ENCODE measurements around the gene PPFIA4.

PPFIA4 gene

DNA sequence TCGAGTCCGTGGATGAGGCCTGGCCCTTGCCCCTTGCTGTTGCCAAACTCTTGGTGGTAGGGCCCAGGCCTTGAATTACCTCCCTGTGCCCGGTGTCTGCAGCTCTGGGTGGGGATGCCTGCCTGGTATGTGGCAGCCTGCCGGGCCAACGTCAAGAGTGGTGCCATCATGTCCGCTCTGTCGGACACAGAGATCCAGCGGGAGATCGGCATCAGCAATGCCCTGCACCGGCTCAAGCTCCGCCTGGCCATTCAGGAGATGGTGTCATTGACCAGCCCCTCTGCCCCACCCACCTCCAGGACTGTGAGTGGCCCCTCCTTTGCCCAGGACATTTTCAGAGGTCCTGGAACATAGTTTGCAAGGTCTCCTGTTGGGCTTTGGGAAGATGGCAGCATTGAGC is 33.8 kb downstream of the PPFIA4 start:
- DNase-seq: no peak

DNA sequence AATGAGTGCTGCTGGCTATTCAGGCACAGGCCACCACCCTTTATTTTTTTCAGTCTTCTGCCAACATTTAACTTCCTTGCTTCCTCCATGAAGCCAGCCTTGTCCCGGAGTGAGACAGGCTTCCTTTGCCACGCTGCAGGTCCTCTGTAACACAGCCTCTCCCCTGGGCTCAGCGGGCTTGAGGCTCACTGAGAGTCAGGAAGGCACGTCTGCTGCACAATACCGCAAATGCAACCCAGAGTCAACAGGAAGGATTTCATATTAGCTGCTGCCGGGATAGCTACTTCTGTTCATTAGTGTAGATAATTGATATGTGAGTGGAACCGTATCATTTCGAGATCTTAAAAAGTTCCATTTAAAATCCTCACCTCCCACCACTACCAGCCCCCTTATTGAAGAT is 37.0 kb downstream of the PPFIA4 start:
- DNase-seq: no peak

DNA sequence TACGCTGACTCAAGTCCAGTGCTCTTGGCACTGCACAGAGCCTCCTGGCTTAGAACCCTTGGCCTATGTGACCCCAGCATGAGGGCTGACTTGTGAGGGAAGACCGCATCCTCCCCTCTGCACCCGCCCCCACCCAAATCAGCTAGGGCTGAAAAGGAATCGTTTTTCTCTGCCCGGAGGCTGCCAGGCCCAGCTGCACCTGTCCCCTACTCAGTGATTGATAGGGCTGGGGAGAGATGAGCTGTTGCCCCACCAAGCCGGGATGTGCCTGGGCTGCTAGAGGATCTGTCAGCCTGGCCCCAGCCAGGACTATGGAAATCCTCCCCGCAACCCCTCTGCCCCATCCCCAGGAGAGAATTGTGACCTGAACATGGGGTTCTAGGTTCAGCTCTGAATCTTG is 38.9 kb downstream of the PPFIA4 start:
- DNase-seq: no peak

DNA sequence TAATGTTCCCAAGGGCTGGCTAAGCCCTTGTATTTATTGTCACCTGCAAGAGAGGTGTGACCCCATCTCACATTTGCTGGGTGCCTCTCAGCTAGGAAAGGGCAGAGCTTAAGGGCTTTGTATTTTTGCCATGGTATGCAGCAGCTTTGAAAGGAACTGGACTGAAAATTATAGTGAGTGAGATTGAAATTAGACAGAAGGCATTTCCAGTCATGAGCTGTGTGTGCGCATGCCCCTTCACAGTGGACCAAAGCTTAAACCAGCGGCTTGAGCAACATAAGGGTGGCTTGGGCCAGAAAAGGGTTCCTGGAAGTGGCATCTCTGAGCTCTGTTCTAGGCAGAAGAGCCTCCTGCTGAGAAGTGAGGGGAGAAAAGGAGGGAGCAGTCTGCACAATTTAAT is 39.7 kb downstream of the PPFIA4 start:
- no peak for DNase-seq

DNA sequence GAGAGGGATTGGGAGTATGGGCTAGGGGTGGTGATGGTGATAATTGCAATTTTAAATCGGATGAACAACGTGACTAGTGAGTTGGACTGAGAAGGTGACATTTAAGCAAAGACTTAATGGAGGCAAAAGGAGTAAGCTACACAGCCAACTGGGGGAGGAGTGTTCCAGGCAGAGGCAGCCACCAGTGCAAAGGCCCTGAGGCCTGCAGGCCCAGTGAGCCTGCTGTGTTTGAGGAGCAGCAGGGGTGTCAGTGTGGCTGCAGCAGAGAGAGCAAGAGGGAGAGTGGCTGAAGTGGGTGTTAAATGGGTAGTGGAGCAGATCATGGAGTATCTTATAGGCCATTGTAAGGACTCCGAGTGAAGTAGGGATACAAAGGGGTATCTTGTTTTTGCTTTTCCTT is 40.7 kb downstream of the PPFIA4 start:
- no peak for DNase-seq

DNA sequence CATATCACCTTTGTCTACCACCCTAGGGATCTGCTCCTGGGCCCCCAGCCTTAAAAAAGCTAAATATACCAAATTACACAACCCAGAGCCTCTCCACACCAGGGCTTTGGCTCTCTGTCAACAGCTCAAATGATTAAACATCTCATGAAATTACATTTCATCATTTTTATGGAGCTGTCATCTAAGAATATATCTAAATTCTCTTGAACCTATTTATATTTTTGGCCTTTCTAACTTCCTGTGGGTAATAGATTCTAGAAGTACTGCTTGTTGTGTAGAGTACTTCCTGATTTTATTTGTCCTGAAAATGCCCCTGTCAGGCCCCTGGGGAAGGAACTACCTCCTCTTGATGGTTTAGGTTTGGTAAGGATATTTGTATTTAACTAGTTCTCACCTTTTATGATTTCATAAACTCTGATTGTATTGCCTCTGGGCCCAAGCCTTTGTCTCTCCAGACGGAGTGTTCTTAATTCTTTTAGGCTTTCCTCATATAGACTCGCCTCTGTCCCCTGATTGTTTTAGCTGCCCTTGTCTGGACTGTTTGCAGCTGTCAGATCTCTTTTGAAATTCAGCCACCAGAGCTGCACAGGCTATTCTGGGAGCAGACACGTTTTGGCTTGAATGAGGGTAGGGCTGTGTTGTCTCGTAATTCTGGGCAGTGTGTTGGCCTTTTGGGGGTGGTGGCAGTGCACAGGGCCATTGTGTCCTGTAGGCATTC is 42.9 kb downstream of the PPFIA4 start:
- no peak for DNase-seq

DNA sequence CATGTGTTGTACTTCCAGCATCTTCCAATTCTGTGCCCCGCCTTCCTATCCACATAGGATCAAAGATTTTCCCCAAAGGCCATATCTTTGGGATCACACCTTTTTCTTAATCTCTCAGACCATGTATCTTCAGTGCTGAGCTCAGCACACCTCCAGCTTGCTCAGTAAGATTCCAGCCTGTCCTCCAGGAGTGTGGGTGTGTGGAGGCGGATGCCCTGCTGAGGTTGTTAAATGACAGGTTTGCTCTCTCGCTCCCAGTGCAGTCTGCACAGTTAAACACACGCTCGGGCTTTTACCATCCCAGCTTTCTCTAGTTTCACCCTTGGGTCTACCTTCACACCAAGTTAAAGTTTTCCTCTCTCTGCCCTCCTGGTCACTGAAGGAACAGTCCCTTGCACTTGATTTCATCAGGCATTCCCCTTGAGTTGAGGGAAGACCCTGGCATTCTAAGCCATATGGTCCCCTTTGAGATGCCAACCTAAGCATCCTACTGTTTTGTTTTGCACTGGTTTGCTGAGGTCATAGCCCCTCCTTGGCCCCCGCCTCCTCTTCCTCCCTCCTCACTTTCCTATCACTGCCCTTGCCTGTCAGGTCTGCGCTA is 45.8 kb downstream of the PPFIA4 start:
- DNase-seq: no peak

DNA sequence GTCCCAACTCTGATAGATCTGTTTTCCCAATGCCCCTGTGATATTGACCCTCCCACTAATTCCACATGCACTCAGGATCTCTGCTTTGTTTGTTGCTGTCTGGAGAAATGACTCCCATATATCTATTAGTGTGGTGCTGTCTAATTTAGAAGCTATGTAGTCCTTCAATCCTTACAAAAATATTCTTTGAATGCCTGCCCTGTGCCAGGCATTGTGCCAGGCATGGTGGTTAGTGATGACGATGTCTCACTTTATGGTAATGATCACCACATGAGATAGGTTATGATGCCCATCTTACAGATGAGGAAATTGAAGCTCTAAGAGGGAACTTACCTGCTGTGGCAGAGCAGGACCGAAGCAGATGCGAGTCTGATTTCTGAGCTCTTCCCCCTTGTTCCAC is 46.6 kb downstream of the PPFIA4 start:
- DNase-seq: no peak

DNA sequence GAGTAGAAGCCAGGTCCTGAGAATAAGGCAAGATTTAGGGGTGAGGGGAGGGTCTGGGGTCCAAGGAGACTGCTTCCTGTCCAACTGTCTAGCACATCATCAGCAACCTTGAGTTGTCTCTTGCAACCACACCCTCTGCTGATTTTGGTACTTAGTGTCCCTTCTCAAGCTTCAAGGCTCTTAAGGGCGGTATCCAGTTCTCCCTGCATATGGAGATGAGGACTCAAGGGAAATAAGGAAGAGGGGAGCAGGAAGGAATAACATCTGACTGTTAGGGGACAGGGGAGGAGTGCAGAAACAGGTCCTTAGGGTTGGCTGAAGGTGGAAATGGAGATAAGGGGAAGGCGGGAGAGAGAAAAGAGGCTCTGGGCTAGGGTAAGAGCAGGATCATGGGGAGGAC is 47.2 kb downstream of the PPFIA4 start:
- DNase-seq: no peak

DNA sequence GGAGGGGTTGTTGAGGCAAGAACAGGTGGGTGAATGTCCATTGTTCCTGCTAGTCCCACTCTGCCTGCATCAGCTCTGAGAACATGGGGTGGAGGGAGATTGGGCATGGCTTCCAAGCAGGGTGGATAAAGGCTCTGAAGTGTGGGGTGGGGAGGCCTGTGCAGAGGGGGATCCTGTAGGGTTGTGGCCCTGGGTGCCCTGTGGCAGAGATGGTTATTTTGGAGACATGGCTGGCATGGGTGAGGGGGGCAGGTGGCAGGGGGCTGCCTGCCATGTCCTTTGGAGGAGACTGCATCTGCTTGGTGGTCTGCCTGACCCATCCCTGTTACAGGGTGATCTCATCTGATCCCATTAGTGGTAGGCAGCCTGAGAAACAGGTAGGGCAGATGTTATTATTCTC is 48.3 kb downstream of the PPFIA4 start:
- DNase-seq: no peak

DNA sequence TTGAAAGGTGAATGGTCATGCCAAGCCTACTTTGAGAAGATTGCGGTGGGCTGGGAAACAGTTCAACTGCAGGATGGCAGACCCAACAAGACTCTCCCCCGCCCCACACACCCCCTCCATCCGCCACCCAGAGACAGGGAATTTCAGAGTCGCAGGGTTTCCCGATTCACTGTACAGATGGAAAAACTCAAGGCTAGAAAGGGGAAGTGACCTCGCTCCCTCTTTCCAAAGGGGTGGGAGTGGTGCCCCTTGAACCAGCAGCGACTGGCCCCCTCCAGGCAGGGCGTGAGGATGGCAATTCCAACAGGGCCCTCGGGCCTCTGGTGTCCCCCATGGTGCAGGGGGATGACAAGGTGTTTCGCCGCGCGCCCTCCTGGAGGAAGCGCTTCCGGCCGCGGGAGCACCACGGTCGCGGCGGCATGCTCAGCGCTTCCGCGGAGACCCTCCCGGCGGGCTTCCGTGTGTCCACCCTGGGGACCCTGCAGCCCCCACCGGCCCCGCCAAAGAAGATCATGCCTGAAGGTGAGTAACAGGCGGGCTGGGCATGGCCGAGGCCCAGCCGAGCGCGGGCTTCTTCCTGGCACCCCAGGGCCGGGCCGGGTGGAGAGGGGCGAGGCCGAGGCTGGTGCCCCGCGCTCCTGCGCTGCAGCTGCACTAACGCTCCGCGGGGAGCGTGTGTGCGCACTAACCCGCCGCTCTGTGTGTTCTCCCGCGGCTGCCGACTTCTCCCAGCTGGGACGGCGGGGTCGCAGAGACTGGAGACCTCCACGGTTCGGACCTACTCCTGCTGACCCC is 49.1 kb downstream of the PPFIA4 start:
- DNase-seq: no peak

DNA sequence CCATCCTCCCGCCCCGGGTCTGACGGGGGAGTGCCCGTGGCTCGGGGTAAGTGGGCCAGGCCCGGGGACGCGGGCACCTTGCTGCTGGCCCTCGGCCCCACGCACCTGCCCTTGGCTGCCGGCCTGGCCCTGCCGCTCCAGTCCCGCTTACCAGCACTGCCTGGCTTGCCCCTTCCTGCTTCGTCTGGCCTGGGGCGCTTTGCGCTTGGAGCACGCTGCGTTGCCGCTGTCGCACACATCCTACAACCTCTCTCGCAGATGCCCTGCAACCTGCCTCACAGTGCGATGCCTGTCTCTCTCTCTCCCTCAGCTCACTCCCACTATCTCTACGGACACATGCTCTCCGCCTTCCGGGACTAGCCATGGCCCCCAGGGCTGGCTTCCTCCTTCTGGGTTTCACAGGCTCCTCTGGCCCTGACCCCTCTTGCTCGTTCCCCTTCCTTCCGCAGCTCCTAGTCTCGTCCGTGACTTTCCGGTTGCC is 49.8 kb downstream of the PPFIA4 start:
- DNase-seq: no peak

DNA sequence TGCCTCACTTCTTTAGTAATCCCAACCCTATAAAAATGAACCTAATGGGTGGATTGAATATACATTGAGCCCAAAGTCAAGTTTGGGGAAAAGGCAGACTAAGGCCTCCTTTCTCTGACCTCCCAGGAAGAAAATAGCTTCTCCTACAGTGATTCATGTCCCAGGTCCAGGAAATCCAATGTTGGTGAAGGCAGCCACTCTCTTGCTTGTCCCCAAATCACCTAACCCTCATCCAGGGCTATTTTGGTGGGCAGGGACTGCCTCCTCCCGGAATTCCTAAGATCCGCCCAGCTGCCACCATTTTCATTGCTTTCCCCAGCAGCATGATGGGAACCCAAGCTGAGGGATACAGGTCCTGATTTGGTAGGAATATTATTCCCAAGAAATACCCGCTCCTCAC is 51.1 kb downstream of the PPFIA4 start:
- no peak for DNase-seq

DNA sequence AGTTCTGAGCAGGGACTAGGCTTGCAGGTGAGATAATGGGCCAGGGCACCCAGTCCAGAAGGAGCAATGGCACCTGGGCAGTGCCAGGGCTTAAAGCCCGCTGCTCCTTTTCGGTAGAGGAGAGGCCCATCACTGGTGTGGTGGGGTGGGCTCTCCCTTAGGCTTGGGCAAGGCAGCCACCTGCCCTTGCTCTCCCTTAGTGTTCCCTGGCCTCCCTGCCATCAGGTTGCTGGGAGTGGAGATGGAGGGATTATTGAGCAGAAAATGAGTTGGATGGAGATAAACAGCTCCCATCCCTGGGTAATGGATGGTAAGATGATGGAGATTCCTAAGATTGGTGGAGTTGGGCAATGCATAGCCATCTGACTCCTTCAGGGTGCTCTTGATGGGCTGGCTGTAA is 51.7 kb downstream of the PPFIA4 start:
- DNase-seq: no peak

DNA sequence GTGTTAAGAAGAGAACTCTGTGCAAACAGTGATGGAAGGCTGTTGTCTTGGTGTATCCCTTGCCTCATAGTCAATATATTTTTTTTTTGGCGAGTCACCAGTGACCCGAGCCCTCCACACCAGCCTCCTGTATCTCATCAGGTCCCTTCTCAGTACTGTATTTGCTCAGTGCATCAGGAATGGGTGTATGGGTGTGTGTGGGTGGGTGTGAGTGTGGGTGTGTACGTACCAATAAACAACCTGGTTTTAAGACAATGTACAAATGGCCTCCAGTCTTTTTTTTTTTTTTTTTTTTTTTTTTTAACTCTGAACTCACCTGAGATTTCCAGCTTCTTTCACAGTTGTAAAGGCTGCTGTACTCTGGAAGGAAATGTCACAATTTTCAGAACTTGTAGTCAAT is 52.2 kb downstream of the PPFIA4 start:
- DNase-seq: no peak

DNA sequence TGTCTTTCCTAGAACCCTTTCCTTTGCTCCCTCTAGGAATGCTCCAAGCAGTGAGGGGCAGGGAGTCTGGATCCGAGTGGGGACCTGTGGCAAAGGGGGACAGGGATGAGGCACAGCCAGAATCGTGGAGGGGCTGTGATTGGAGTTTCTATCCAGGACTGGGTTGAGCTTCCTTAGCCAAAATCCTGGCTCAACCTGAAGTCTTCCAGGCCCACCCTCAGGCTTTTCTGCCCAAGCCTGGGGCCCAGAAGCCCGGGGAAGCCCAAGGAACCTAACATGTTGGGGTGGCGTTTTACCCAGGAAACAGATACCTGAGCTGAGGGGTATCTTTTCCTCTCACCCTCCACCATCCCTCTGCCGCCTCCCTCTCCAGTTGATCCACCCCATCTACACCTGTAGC is 54.2 kb downstream of the PPFIA4 start:
- DNase-seq: no peak

DNA sequence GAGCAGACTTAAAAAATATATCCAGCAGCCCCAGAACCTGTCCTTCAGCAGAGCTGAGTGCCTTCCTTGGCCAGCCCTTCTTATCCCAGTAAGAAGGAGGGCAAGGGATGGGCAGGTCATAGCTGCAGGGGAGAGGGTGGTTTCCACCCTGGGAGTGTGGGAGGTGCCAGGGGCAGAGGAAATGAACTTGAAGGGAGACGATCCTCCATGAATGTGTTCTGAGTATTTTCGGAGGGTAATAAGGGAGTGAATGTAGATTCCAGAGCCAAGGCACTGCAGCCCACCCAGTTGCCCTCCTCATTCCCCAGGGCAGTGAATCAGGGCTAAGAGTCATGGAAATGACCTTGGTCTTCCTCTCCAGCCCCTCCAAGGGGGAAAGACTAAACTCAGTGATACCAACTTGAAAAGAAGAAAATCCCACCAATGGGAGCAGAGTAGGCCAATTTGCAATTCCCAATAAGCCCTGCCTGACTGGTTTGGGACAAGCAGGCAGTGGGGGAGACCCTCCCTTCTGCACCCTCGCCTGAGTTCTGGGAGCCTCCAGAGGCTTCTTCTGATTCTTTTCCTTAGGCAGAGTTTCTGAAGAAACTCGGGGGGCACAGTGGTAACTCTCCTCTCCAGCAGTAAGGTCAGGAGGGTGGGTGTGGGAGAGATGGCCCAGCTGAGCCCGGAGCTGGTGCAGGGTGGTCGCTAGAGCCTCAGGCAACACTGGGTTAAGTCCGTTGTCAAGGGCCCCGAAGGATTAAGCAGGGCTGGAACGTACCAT is 55.4 kb downstream of the PPFIA4 start:
- no peak for DNase-seq

DNA sequence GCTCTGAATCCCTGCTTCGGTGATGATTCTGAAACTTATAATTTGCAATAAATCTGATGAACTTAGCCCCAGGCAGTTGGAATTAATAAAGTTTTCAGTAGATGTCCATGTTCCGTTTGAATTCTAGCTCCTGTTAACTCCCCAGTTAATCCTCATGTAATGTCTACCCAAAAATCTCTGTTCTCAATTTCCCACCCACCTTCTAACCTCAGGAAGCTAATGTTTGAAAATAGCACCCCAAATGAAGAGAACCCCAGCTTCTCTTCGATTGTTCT is 55.9 kb downstream of the PPFIA4 start:
- DNase-seq: no peak

DNA sequence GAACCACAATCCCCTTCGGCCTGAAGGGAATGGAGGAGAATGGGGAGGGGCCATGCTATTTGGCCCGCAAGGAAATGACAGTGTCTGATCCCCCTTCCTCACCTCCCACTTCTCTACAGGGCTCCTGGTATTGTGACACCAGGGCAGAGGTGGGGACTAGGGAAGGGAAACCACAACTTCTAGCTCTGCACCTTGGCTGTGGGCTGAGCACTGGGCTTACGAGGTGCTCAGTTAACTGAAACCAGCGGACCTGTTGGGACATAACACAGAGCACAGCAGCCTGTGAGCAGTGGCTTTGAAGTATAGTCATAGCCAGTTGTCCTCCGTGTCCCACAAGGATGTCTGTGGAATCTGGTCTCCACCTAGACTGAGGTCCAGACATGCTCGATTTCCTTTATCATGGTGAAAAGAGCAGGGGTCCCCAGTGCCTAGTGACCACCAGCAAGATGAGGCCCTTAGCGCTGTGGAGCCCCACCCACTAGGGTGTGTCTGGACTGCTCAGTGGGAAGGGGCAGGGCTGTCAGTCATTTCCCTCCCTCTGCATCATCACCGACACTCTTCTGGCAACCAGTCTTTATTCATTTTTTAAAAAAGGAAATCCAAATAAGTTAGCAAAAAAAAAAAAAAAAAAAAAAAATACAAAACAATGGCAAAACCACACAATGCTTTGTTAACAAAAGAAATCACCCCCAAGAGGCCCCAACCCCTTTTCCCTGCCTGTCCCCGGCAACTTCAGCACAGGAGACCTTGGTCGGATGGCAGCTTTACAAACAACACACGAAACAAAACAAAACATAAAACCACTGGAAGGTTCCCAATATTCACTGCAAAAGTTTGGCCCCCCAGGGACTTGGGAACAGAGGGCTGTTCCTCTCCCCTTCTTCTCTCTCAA is 56.5 kb downstream of the PPFIA4 start:
- no peak for DNase-seq

DNA sequence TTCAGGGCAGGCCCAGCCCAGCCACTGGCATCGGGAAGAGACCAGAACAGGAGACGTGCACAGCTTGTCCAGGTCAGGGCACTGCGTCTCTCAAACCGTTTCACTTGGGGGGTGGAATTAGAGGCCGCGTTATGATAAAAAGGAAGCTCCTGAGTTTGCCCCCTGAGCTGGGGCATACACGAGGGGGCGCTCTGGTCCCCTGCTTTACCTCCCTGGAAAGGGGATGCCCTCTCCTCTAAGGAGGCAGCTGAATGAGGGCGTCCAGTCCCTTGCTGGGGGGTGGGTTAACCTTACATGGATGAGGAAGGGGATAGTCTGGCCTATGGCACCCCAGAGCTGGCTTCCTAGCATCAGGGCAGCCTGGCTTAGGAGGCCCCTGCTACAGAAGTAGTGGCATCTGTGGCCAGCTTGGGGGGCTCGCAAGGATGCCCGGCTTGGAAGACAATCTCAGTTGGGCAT is 57.2 kb downstream of the PPFIA4 start:
- no peak for DNase-seq

DNA sequence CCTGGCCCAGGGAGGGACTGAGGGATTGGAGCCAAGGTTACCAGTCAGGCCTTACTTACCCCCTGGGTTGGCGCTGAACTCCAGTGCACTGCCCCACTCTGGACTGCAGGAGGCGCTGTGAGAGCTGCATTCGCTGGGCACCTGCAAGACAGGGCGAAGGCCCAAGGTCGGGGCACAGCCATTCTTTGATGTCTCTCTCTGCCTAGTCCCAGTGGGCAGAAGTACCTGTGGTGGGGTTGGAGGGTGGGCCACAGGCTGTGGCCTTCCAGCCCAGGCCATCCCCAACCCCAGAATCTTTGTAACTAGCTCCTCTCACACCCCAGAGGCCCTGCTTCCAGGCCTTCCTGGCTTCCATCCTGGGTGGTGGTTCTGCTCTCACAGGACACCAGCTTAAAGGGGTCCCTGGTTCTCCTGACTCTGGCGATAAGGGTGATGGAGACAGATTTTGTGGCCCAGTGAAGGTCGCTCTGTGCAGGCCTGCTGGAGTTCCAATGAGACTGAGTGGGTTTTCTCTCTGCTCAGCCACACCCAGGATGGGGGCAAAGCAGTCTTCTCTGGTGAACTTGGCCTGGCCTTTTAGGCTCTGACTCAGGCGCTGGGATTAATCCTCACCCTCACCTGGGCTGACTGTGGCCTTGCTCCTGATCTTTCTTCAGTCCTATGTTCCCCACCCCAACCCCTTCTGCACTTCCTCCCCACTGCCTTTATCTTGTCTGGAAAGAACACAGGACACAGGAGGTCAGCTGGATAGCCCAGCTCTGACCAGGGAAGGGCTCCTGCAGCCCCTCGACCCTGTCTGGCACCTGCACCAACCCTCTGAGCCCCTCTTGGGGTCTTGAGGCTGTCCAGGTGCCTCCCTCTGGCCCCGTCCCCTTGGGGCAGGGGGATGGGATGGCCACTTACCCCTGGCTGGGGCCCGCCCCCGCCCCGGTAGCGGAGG is 58.6 kb downstream of the PPFIA4 start:
- no peak for DNase-seq

All from CD4-positive, alpha-beta T cell treated with Interleukin-17A for 1 hour (primary cell).